ENCODE measurements around the gene TRIM8. TPM values are rescaled to one million over a fixed set of nuclear protein-coding genes. Genes with fewer than 3 reads are reported as not detected.

Gene TRIM8
- total RNA-seq, 1 donor from 2014 or later: 126 TPM

DNA sequence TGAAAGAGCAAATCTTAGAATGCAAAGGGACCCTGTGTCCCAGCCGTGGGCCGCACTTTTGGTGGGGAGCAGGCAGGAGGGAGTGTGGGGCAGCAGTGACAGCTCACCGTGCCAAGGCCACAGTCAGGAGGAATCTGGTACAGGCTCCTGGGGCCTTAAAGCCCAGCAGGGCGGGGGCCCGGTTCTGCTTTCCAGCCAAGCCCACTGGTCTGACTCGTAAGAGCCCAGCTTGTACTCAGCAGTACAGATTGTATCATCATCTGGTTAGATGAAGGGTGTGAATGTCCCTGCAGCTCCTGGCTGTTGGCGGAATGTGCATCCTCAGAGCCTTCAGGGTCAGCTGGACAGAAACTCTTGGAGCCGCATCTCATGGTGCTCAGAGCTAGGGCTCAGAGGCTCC is 30.5 kb upstream of the TRIM8 start:
- peaks cover 0 to 12% of the 10 kb centered on the region in 2 donors for H3K36me3 ChIP-seq
- intact Hi-C loops (cut with DNase I): no loop called here
- TF ChIP-seq POLR2AphosphoS5 (IDR thresholded peaks at IDR 0.05; ENCODE audit: insufficient read depth in 1 of 2, low read depth in 1 of 2) (no peak), POLR2A (IDR thresholded peaks at IDR 0.05) (no peak)
- TF ChIP-seq, protein P1, sequence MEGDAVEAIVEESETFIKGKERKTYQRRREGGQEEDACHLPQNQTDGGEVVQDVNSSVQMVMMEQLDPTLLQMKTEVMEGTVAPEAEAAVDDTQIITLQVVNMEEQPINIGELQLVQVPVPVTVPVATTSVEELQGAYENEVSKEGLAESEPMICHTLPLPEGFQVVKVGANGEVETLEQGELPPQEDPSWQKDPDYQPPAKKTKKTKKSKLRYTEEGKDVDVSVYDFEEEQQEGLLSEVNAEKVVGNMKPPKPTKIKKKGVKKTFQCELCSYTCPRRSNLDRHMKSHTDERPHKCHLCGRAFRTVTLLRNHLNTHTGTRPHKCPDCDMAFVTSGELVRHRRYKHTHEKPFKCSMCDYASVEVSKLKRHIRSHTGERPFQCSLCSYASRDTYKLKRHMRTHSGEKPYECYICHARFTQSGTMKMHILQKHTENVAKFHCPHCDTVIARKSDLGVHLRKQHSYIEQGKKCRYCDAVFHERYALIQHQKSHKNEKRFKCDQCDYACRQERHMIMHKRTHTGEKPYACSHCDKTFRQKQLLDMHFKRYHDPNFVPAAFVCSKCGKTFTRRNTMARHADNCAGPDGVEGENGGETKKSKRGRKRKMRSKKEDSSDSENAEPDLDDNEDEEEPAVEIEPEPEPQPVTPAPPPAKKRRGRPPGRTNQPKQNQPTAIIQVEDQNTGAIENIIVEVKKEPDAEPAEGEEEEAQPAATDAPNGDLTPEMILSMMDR (IDR thresholded peaks at IDR 0.05): no peak
- no peak for DNase-seq (ENCODE audit: extremely low spot score in 2 of 2)
- H3K9me3 ChIP-seq: no peaks in the 10 kb centered on the region
- no peaks in the 10 kb centered on the region for H3K27me3 ChIP-seq
- H3K27ac ChIP-seq: peak overlapping the region; percentile 36
- H3K4me3 ChIP-seq: no peak overlapping the region
- H3K4me1 ChIP-seq: peaks cover 61% of the 10 kb centered on the region

DNA sequence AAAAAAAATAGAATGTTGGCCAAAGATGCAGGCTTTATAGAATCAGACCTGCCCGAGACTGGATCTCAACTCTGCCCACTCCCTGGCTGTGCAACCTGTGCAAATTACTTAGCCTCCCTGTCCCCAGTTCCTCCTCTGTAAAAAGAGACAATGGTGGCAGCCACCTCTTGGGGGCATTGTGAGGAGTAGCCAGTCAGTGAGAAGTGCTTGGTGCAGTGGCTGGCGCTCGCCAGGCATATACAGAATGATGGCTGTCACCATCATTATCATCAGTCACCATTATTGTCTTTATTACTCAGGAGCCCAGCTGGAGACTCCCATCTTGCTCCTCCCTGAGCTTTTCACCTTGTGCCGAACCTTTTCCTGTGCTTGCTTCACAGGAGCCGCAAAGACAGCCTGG is 29.4 kb upstream of the TRIM8 start:
- no peak for TF ChIP-seq POLR2AphosphoS5 (IDR thresholded peaks at IDR 0.05; ENCODE audit: insufficient read depth in 1 of 2, low read depth in 1 of 2)
- TF ChIP-seq, protein P1 (IDR thresholded peaks at IDR 0.05): no peak
- TF ChIP-seq POLR2A (IDR thresholded peaks at IDR 0.05): no peak
- DNase-seq (ENCODE audit: extremely low spot score in 2 of 2): no peak
- Histone ChIP-seq H3K9me3 (no peaks in the 10 kb centered on the region), H3K4me1 (peaks cover 70% of the 10 kb centered on the region), H3K27ac (no peak overlapping the region), H3K36me3 (peaks cover 0 to 12% of the 10 kb centered on the region in 2 donors), H3K27me3 (no peaks in the 10 kb centered on the region), H3K4me3 (no peak overlapping the region)
- intact Hi-C loops (cut with DNase I): no loop called here

DNA sequence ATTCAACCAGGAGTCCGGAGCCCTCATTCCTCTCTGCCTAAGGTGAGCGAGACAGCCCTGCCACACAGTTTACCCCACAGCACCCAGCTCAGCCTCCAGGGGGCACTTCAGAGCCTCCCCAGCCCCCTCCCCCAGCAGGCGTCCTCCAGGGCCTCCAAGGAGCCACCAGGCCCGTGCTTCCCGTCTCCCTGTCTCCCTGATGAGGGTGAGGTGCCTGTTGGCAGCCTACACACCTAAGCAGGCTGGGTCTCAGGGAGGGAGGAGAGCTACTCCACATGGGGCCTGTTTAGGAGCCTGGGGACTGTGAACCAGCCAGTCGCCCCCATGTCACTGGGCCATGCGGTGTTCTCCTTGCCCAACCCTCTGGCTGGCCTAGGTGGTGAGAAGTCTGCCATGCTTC is 28.9 kb upstream of the TRIM8 start:
- TF ChIP-seq, protein P1 (IDR thresholded peaks at IDR 0.05): no peak
- TF ChIP-seq POLR2AphosphoS5 (IDR thresholded peaks at IDR 0.05; ENCODE audit: insufficient read depth in 1 of 2, low read depth in 1 of 2): no peak
- no peak for TF ChIP-seq POLR2A (IDR thresholded peaks at IDR 0.05)
- intact Hi-C loops (cut with DNase I): no loop called here
- no peaks in the 10 kb centered on the region for H3K9me3 ChIP-seq
- H3K4me1 ChIP-seq: peaks cover 74% of the 10 kb centered on the region
- peaks cover 0 to 12% of the 10 kb centered on the region in 2 donors for H3K36me3 ChIP-seq
- no peaks in the 10 kb centered on the region for H3K27me3 ChIP-seq
- no peak overlapping the region for H3K4me3 ChIP-seq
- DNase-seq (ENCODE audit: extremely low spot score in 2 of 2): no peak
- peak overlapping the region; percentile 47 for H3K27ac ChIP-seq

DNA sequence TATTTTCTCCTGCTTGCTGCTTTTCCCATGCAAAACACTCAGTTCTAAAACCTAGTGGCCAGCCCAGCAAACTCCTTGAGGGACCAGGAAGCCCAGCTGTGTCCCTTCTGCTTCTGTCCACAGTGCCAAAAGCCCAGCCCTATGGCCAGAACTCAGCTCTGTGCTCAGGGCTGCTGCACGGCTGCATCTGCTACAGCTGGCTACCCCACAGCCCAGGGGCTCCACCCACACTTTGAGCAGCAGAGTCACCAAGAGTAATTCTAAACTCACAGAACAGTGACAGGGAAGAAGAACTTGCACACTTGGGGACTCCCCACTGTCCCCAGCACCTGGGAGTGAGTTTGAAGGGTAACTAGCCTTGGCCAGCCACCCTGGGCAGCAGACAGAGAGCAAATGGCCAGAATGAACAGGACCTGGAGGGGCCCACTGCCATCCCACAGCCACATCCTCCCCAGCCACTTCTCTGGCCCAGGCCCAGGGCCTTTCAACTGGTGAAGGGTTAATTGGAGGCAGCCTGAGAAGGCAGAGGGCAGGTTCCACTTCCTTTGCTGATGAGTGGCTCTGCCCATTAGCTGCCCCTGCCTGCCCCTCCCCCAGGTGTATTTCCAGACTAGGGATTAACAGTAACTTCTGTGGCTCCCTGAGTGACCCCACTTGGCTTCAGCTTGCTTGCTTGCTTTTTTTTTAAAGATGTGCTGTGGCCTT is 28.1 kb upstream of the TRIM8 start:
- H3K4me1 ChIP-seq: peaks cover 74% of the 10 kb centered on the region
- H3K4me3 ChIP-seq: no peak overlapping the region
- no peaks in the 10 kb centered on the region for H3K9me3 ChIP-seq
- intact Hi-C loops (cut with DNase I): no loop called here
- H3K36me3 ChIP-seq: peaks cover 0 to 12% of the 10 kb centered on the region in 2 donors
- peak overlapping the region; percentile 47 for H3K27ac ChIP-seq
- no peaks in the 10 kb centered on the region for H3K27me3 ChIP-seq
- no peak for DNase-seq (ENCODE audit: extremely low spot score in 2 of 2)
- TF ChIP-seq, protein P1 (IDR thresholded peaks at IDR 0.05): no peak
- no peak for TF ChIP-seq POLR2AphosphoS5 (IDR thresholded peaks at IDR 0.05; ENCODE audit: insufficient read depth in 1 of 2, low read depth in 1 of 2)
- TF ChIP-seq POLR2A (IDR thresholded peaks at IDR 0.05): no peak

DNA sequence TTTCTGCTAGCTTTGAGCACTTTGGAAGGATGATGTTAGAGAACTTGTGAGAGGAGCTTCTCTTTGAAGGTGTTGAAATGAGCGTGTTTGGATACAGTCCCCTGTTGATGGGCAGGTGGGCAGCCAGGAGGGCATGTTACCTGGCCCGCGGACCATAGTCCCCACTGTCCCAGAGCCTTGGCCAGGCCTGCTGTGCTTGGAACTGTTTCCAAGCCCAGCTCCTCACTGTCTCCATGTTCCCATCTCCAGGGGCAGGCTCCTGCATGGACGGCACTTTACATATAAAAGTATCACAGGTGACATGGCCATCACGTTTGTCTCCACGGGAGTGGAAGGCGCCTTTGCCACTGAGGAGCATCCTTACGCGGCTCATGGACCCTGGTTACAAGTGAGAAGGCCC is 27.2 kb upstream of the TRIM8 start:
- no peaks in the 10 kb centered on the region for H3K9me3 ChIP-seq
- no peak overlapping the region for H3K27ac ChIP-seq
- H3K4me1 ChIP-seq: peaks cover 74% of the 10 kb centered on the region
- H3K36me3 ChIP-seq: peaks cover 0 to 12% of the 10 kb centered on the region in 2 donors
- DNase-seq (ENCODE audit: extremely low spot score in 2 of 2): no peak
- no peak overlapping the region for H3K4me3 ChIP-seq
- TF ChIP-seq POLR2AphosphoS5 (IDR thresholded peaks at IDR 0.05; ENCODE audit: insufficient read depth in 1 of 2, low read depth in 1 of 2): no peak
- TF ChIP-seq, protein P1 (IDR thresholded peaks at IDR 0.05): no peak
- TF ChIP-seq POLR2A (IDR thresholded peaks at IDR 0.05): no peak
- intact Hi-C loops (cut with DNase I): no loop called here
- H3K27me3 ChIP-seq: no peaks in the 10 kb centered on the region

Data from vagina (tissue), 2 donors.